Measurements from ENCODE around the gene CAPG.

Gene CAPG

GRCh38 chr2:85356186-85356585 lies 54.0 kb downstream of the CAPG start:
- DNase-seq (ENCODE audit: low read depth in 2 of 2) = no peak

- no peak for DNase-seq (ENCODE audit: low read depth in 2 of 2)
These were observed 54.6 kb downstream of the CAPG start for GRCh38 chr2:85355521-85355920.

DNA sequence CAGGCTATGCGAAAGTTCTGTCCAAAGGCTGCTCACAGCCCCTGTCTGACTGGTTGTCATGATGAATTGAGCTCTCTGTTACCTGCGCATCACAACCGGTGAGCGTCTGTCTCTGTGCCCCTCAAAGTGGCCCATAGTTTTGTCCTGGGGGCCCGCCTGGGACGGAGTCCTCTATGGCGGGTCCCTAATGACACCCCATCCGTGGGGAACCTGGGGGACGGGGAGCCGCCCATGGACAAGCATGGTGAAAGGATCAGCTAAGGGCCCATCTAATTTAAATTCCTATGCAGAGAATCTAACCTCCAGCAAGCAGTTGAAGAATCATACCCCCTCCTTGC lies 55.1 kb downstream of the CAPG start:
- DNase-seq (ENCODE audit: low read depth in 2 of 2) = no peak

DNA sequence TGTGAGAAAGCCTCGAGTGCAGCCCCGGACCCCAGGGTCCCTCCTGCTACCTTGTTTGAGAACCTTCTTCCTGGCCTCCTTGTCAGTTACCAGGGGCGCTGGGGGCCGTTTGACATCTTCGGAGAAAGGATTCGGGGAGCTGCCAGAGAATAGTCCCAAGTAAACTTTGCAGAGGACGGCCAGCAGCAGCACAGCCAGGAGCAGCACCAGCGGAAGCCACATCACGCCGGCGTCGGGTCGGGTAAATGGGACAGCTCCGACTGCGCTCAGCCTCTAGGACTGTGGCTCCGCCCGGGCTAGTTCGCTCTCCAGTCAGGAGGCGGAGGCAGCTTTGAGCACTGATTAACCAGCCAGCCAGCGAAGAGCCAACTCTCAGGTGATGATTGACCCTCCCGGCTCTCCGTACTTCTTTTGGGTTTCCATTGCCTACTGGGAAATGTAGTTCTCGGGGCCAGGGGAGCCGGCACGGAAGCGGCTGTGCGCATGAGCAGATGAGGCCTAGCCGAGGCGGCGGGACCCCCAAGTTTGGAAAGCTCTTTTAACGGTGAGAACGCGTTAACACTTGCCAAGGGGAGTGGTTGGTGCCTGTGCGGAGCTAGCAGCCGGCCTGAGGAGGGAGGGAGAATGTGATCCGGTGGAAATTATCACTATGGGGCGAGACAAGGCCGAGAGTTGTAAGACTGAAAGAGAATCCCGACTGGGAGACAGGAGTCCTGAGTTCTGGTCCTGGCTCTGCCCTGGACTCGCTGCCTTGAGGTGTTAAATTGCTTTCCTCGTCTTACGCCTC lies 55.7 kb downstream of the CAPG start, which contains the start of the genes ELMOD3 and RETSAT:
ELMOD3 (plus strand) TSS at position 484 of the 787 bp plus-strand sequence. CDS start 2,430 bp downstream, outside the sequence.
RETSAT (minus strand) TSS at position 243 of the 787 bp plus-strand sequence; CDS start at position 222, 21 bp downstream.
- DNase-seq (ENCODE audit: low read depth in 2 of 2) = peak; percentile 84 to 91

GRCh38 chr2:85353876-85354285 lies 56.3 kb downstream of the CAPG start:
- no peak for DNase-seq (ENCODE audit: low read depth in 2 of 2)

GRCh38 chr2:85347599-85347998 lies 62.6 kb downstream of the CAPG start:
- DNase-seq (ENCODE audit: low read depth in 2 of 2) = no peak
